Mesendoderm (in vitro differentiated cells): Measurements from ENCODE around the gene TCAP.

Experiments used
- DNase-seq: peaks from one replicate; pipeline ENCODE4 v3.0.0; 2013
- H2AK5ac ChIP-seq: 2 replicates; pipeline ENCODE4 v1.6.1; 2013; ENCODE audit warnings: low read length, inconsistent platforms
- H2BK120ac ChIP-seq: 2 replicates; pipeline ENCODE4 v1.6.1; 2013; ENCODE audit warnings: low read depth, mild to moderate bottlenecking, low read length, moderate library complexity, mixed read lengths
- H2BK15ac ChIP-seq: replicated peaks from 2 replicates; pipeline ENCODE4 v1.6.1; 2013; ENCODE audit warnings: low read depth, mild to moderate bottlenecking, moderate library complexity
- H2BK5ac ChIP-seq: 2 replicates; pipeline ENCODE4 v1.6.1; 2013; ENCODE audit warnings: low read length, inconsistent platforms
- H3K18ac ChIP-seq: 2 replicates; pipeline ENCODE4 v1.6.1; 2013; ENCODE audit warnings: mild to moderate bottlenecking, low read length, mixed read lengths
- H3K23ac ChIP-seq: one replicate; pipeline ENCODE4 v1.6.1; 2013; ENCODE audit warnings: low read length
- H3K27ac ChIP-seq: 2 replicates; pipeline ENCODE4 v1.5.1; 2013; ENCODE audit warnings: low read depth, mild to moderate bottlenecking, inconsistent platforms, low read length, moderate library complexity
- H3K27me3 ChIP-seq: 2 replicates; pipeline ENCODE4 v1.6.1; 2013; ENCODE audit warnings: low read length, control low read depth, mild to moderate bottlenecking, inconsistent platforms; ENCODE audit not compliant: insufficient read depth, poor library complexity
- H3K36me3 ChIP-seq: 2 replicates; pipeline ENCODE4 v1.6.1; 2013; ENCODE audit warnings: low read length, inconsistent platforms; ENCODE audit not compliant: control insufficient read depth, insufficient read depth
- H3K4ac ChIP-seq: one replicate; pipeline ENCODE4 v1.6.1; 2013; ENCODE audit warnings: low read depth, mild to moderate bottlenecking, low read length, moderate library complexity
- H3K4me1 ChIP-seq: 2 replicates; pipeline ENCODE4 v1.6.1; 2013; ENCODE audit warnings: low read depth, low read length, inconsistent platforms; ENCODE audit not compliant: control insufficient read depth
- H3K4me2 ChIP-seq: 2 replicates; pipeline ENCODE4 v1.6.1; 2013; ENCODE audit warnings: low read length
- H3K4me3 ChIP-seq: 2 replicates; pipeline ENCODE4 v1.5.1; 2013; ENCODE audit warnings: mild to moderate bottlenecking, low read length
- H3K56ac ChIP-seq: one replicate; pipeline ENCODE4 v1.6.1; 2013; ENCODE audit warnings: low read length
- H3K79me1 ChIP-seq: 2 replicates; pipeline ENCODE4 v1.6.1; 2013; ENCODE audit warnings: low read length, inconsistent platforms
- H3K79me2 ChIP-seq: 2 replicates; pipeline ENCODE4 v1.6.1; 2013; ENCODE audit warnings: mild to moderate bottlenecking, low read length; ENCODE audit not compliant: control insufficient read depth, insufficient read depth
- H3K9ac ChIP-seq: 2 replicates; pipeline ENCODE4 v1.6.1; 2013; ENCODE audit warnings: low read length, inconsistent platforms
- H4K5ac ChIP-seq: one replicate; pipeline ENCODE4 v1.6.1; 2013; ENCODE audit warnings: low read length
- H4K8ac ChIP-seq: one replicate; pipeline ENCODE4 v1.6.1; 2013; ENCODE audit warnings: low read depth, mild to moderate bottlenecking, control low read depth, low read length, moderate library complexity
- WGBS: extraction: QIAGEN DNeasy Blood & Tissue Kit; methylation state at CpG from one replicate; pipeline ENCODE4 v1.1.7; 2013; ENCODE audit warnings: low lambda C conversion rate, missing lambda C conversion rate; ENCODE audit not compliant: insufficient coverage; ENCODE audit errors: extremely low coverage; 5-methylcytosine and 5-hydroxymethylcytosine counted together

The TCAP gene

GRCh38 chr17:39700148-39700987, 35.2 kb downstream of the TCAP start:
- H3K4me1 ChIP-seq: peaks cover 18% of the 10 kb centered on the region
- H2BK15ac ChIP-seq: no peak overlapping the region
- H2BK120ac ChIP-seq: no peak overlapping the region
- H3K23ac ChIP-seq: no peak overlapping the region
- H3K4ac ChIP-seq: peak overlapping the region; percentile 93
- H3K9ac ChIP-seq: peak overlapping the region; percentile 85
- peak overlapping the region; percentile 16 for H3K27ac ChIP-seq
- H3K4me2 ChIP-seq: peak overlapping the region; percentile 84
- no peaks in the 10 kb centered on the region for H3K27me3 ChIP-seq
- H4K5ac ChIP-seq: no peak overlapping the region
- H3K79me1 ChIP-seq: peaks cover 7% of the 10 kb centered on the region
- H3K18ac ChIP-seq: peak overlapping the region; percentile 63
- H2AK5ac ChIP-seq: no peak overlapping the region
- WGBS: no CpG with 5 or more reads among the region's 57 CpGs
- H3K79me2 ChIP-seq: peaks cover 47% of the 10 kb centered on the region
- H2BK5ac ChIP-seq: peak overlapping the region; percentile 64
- H3K36me3 ChIP-seq: no peaks in the 10 kb centered on the region
- peak overlapping the region; percentile 90 for H3K56ac ChIP-seq
- H4K8ac ChIP-seq: peak overlapping the region; percentile 70
- H3K4me3 ChIP-seq: peak overlapping the region; percentile 70
- DNase-seq: peak; percentile 65

GRCh38 chr17:39701012-39701783, 36.0 kb downstream of the TCAP start:
- peak overlapping the region; percentile 70 for H3K4me3 ChIP-seq
- peak overlapping the region; percentile 90 for H3K56ac ChIP-seq
- peaks cover 12% of the 10 kb centered on the region for H3K4me1 ChIP-seq
- no peak overlapping the region for H3K4ac ChIP-seq
- peak overlapping the region; percentile 85 for H3K9ac ChIP-seq
- peak; percentile 38 for DNase-seq
- no peak overlapping the region for H4K8ac ChIP-seq
- no peak overlapping the region for H2BK5ac ChIP-seq
- H3K4me2 ChIP-seq: peak overlapping the region; percentile 84
- H4K5ac ChIP-seq: no peak overlapping the region
- no peaks in the 10 kb centered on the region for H3K36me3 ChIP-seq
- H3K27me3 ChIP-seq: no peaks in the 10 kb centered on the region
- peaks cover 54% of the 10 kb centered on the region for H3K79me2 ChIP-seq
- H3K23ac ChIP-seq: no peak overlapping the region
- H2BK15ac ChIP-seq: no peak overlapping the region
- no peak overlapping the region for H3K18ac ChIP-seq
- no CpG with 5 or more reads among the region's 10 CpGs for WGBS
- peaks cover 10% of the 10 kb centered on the region for H3K79me1 ChIP-seq
- H2BK120ac ChIP-seq: no peak overlapping the region
- no peak overlapping the region for H3K27ac ChIP-seq
- H2AK5ac ChIP-seq: peak overlapping the region; percentile 23

GRCh38 chr17:39701784-39702422, 36.8 kb downstream of the TCAP start:
- no peak overlapping the region for H4K5ac ChIP-seq
- no peaks in the 10 kb centered on the region for H3K36me3 ChIP-seq
- no peak overlapping the region for H3K27ac ChIP-seq
- H3K4me3 ChIP-seq: no peak overlapping the region
- WGBS: no CpG with 5 or more reads among the region's 4 CpGs
- no peak for DNase-seq
- no peak overlapping the region for H3K4ac ChIP-seq
- no peak overlapping the region for H2AK5ac ChIP-seq
- H3K56ac ChIP-seq: peak overlapping the region; percentile 90
- H3K18ac ChIP-seq: no peak overlapping the region
- no peak overlapping the region for H4K8ac ChIP-seq
- H3K23ac ChIP-seq: no peak overlapping the region
- H2BK5ac ChIP-seq: no peak overlapping the region
- H3K27me3 ChIP-seq: no peaks in the 10 kb centered on the region
- peak overlapping the region; percentile 84 for H3K4me2 ChIP-seq
- peaks cover 12% of the 10 kb centered on the region for H3K4me1 ChIP-seq
- peaks cover 57% of the 10 kb centered on the region for H3K79me2 ChIP-seq
- H2BK15ac ChIP-seq: no peak overlapping the region
- H2BK120ac ChIP-seq: no peak overlapping the region
- H3K9ac ChIP-seq: peak overlapping the region; percentile 85
- H3K79me1 ChIP-seq: peaks cover 11% of the 10 kb centered on the region

- Histone ChIP-seq H2BK120ac (no peak overlapping the region), H4K8ac (no peak overlapping the region), H3K79me1 (peaks cover 12% of the 10 kb centered on the region), H3K27ac (no peak overlapping the region), H3K4me3 (no peak overlapping the region), H3K9ac (no peak overlapping the region), H2BK5ac (no peak overlapping the region), H3K56ac (no peak overlapping the region), H4K5ac (no peak overlapping the region), H3K27me3 (no peaks in the 10 kb centered on the region), H3K79me2 (peaks cover 57% of the 10 kb centered on the region), H2AK5ac (no peak overlapping the region), H3K36me3 (peaks cover 2% of the 10 kb centered on the region), H3K18ac (no peak overlapping the region), H3K4me2 (no peak overlapping the region), H3K4ac (no peak overlapping the region), H2BK15ac (no peak overlapping the region), H3K23ac (no peak overlapping the region), H3K4me1 (peaks cover 12% of the 10 kb centered on the region)
- no peak for DNase-seq
- no CpG with 5 or more reads among the region's 12 CpGs for WGBS
Measured at GRCh38 chr17:39702901-39703893, 38.0 kb downstream of the TCAP start.

GRCh38 chr17:39703913-39704312, 38.8 kb downstream of the TCAP start:
- Histone ChIP-seq H2AK5ac (no peak overlapping the region), H4K5ac (no peak overlapping the region), H2BK5ac (no peak overlapping the region), H3K79me1 (peaks cover 12% of the 10 kb centered on the region), H3K23ac (no peak overlapping the region), H3K4me3 (no peak overlapping the region), H3K56ac (no peak overlapping the region), H2BK120ac (no peak overlapping the region), H3K4ac (no peak overlapping the region), H4K8ac (no peak overlapping the region), H3K79me2 (peaks cover 57% of the 10 kb centered on the region), H3K27ac (no peak overlapping the region), H3K27me3 (no peaks in the 10 kb centered on the region), H2BK15ac (no peak overlapping the region), H3K36me3 (peaks cover 6% of the 10 kb centered on the region), H3K4me2 (no peak overlapping the region), H3K18ac (no peak overlapping the region), H3K4me1 (peaks cover 12% of the 10 kb centered on the region), H3K9ac (no peak overlapping the region)
- WGBS: no CpG with 5 or more reads among the region's 5 CpGs
- no peak for DNase-seq
